GM10847 (cell line): ENCODE measurements around the gene CRYBG1.

Source experiments
- POLR2A ChIP-seq: IDR thresholded peaks from 2 replicates; pipeline ENCODE4 v1.6.1; 2011; ENCODE audit not compliant: insufficient read length; ENCODE audit errors: extremely low read depth

CRYBG1 gene

GRCh38 chr6:106529438-106529837, 168.9 kb downstream of the CRYBG1 start:
- TF ChIP-seq POLR2A = no peak

GRCh38 chr6:106530026-106530425, 169.5 kb downstream of the CRYBG1 start:
- no peak for TF ChIP-seq POLR2A

- TF ChIP-seq POLR2A = no peak
These were observed 170.0 kb downstream of the CRYBG1 start for GRCh38 chr6:106530502-106530901.

- no peak for TF ChIP-seq POLR2A
These were observed 172.5 kb downstream of the CRYBG1 start for GRCh38 chr6:106533054-106533453.

GRCh38 chr6:106534004-106534403, 173.5 kb downstream of the CRYBG1 start:
- TF ChIP-seq POLR2A = no peak

GRCh38 chr6:106534564-106534982, 174.1 kb downstream of the CRYBG1 start:
- TF ChIP-seq POLR2A = no peak

- no peak for TF ChIP-seq POLR2A
These were observed 174.5 kb downstream of the CRYBG1 start for GRCh38 chr6:106535012-106535411.

- no peak for TF ChIP-seq POLR2A
These were observed 175.8 kb downstream of the CRYBG1 start for GRCh38 chr6:106536357-106536756.

GRCh38 chr6:106536851-106537250, 176.3 kb downstream of the CRYBG1 start:
- TF ChIP-seq POLR2A = no peak

GRCh38 chr6:106537662-106538061, 177.1 kb downstream of the CRYBG1 start:
- TF ChIP-seq POLR2A = no peak

- TF ChIP-seq POLR2A = no peak
These were observed 177.6 kb downstream of the CRYBG1 start for GRCh38 chr6:106538145-106538544.

GRCh38 chr6:106539936-106540335, 179.4 kb downstream of the CRYBG1 start:
- no peak for TF ChIP-seq POLR2A

- no peak for TF ChIP-seq POLR2A
These were observed 179.9 kb downstream of the CRYBG1 start for GRCh38 chr6:106540432-106540831.

GRCh38 chr6:106540907-106541306, 180.4 kb downstream of the CRYBG1 start:
- TF ChIP-seq POLR2A = no peak

GRCh38 chr6:106546261-106546690, 185.8 kb downstream of the CRYBG1 start:
- no peak for TF ChIP-seq POLR2A

- TF ChIP-seq POLR2A = no peak
These were observed 186.3 kb downstream of the CRYBG1 start for GRCh38 chr6:106546691-106547414.
